Testis (tissue), 2 donors: Measurements from ENCODE around the gene CPE.

Source experiments
- POLR2A ChIP-seq: fragments of 450-650 bp; IDR thresholded peaks from one replicate; pipeline ENCODE4 v1.6.1; 2017; ENCODE audit warnings: antibody characterized with exemption, mild to moderate bottlenecking, moderate library complexity
- TF ChIP-seq, protein P1 (sequence below), 3 experiments: fragments of 450-650 bp in 2 of 3; fragments of 200-600 bp in 1 of 3; sonication (generic) in 1 of 3; IDR thresholded peaks; one replicate each; pipeline ENCODE4 v1.5.1; 2016 to 2019; ENCODE audit warnings: antibody characterized with exemption in 3 of 3, mild to moderate bottlenecking in 2 of 3, moderate library complexity in 1 of 3

DNA sequence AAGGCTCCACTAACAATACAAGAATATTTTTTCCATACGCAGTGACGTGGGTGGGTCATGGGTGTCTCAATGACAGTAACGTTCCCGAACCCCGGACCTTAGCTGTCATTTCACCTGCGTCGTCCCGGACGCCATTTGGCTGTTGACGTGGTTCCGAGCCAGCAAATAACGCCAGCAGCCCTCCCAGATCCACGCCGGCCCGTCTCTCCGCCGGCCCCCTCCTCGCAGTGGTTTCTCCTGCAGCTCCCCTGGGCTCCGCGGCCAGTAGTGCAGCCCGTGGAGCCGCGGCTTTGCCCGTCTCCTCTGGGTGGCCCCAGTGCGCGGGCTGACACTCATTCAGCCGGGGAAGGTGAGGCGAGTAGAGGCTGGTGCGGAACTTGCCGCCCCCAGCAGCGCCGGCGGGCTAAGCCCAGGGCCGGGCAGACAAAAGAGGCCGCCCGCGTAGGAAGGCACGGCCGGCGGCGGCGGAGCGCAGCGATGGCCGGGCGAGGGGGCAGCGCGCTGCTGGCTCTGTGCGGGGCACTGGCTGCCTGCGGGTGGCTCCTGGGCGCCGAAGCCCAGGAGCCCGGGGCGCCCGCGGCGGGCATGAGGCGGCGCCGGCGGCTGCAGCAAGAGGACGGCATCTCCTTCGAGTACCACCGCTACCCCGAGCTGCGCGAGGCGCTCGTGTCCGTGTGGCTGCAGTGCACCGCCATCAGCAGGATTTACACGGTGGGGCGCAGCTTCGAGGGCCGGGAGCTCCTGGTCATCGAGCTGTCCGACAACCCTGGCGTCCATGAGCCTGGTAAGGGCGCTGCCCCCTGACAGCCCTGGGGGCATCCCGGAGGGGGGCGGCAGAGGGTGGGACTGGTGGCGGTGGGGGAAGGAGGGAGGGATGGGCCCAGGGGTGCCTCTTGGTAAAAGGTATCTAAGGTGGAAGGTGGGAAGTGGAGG, at the start of gene CPE:
- TF ChIP-seq, protein P1, sequence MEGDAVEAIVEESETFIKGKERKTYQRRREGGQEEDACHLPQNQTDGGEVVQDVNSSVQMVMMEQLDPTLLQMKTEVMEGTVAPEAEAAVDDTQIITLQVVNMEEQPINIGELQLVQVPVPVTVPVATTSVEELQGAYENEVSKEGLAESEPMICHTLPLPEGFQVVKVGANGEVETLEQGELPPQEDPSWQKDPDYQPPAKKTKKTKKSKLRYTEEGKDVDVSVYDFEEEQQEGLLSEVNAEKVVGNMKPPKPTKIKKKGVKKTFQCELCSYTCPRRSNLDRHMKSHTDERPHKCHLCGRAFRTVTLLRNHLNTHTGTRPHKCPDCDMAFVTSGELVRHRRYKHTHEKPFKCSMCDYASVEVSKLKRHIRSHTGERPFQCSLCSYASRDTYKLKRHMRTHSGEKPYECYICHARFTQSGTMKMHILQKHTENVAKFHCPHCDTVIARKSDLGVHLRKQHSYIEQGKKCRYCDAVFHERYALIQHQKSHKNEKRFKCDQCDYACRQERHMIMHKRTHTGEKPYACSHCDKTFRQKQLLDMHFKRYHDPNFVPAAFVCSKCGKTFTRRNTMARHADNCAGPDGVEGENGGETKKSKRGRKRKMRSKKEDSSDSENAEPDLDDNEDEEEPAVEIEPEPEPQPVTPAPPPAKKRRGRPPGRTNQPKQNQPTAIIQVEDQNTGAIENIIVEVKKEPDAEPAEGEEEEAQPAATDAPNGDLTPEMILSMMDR (IDR thresholded peaks at IDR 0.05): peak; percentile 22 to 57 (median 54)
- no peak for TF ChIP-seq POLR2A
